ENCODE data around the gene NELFA. TPM values are rescaled to one million over a fixed set of nuclear protein-coding genes. Genes with fewer than 3 reads are reported as not detected.

NELFA gene
- polyA plus RNA-seq, 1 donor (not counting 4 experiments of a cell fraction or from before 2014, with no cell fraction given), result 9.9 TPM

DNA sequence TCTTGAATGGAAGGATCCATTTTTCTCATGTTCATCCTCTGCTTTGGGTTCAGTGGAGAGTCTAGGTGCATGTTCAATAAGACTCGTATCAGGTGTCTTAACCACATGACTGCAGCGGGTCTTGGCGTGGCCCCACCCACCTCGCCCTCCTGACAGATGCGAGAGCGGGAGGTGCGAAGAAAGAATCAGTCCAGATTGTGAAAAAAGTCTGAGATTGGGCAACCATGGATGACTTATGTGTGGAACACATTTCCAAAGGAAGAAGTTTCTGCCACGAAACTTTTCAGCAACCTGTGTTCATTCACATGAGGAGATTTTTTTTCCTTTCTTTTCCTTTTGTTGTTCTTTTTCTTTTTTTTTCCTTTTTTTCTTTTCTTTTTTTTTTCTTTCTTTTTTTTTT lies 70.7 kb downstream of the NELFA start:
- dilution Hi-C loops (cut with MboI; ENCODE audit: extremely low pct_ligation_motif_present, low sequenced_read_pairs), result no loop called here
- peaks cover 2 to 29% of the 10 kb centered on the region in 2 experiments for H3K36me3 ChIP-seq (ENCODE audit: control insufficient read depth in 2 of 2, extremely low read depth in 1 of 2, insufficient read depth in 2 of 2, low read length in 2 of 2)
- H3K4me2 ChIP-seq (ENCODE audit: control insufficient read depth, extremely low read depth, insufficient read depth, low read depth, low read length), result no peak overlapping the region
- no peak overlapping the region for H2AFZ ChIP-seq (ENCODE audit: control insufficient read depth, low read length)
- DNase-seq (ENCODE audit: low read depth, low spot score), result no peak
- H3K9me1 ChIP-seq (ENCODE audit: control insufficient read depth, extremely low read depth, insufficient read depth, low read length), result no peaks in the 10 kb centered on the region
- peaks cover 2% of the 10 kb centered on the region for H4K20me1 ChIP-seq (ENCODE audit: control insufficient read depth, extremely low read depth, insufficient read depth, low read length)
- no peak overlapping the region for H3K27ac ChIP-seq (ENCODE audit: control insufficient read depth, insufficient read depth, low read length)
- no peak overlapping the region for H3K9ac ChIP-seq (ENCODE audit: control insufficient read depth, extremely low read depth, insufficient read depth, low read length)
- peaks cover 4% of the 10 kb centered on the region for H3K79me2 ChIP-seq (ENCODE audit: control insufficient read depth, insufficient read depth, low read length)
- H3K4me1 ChIP-seq (ENCODE audit: control insufficient read depth, extremely low read depth, insufficient read depth, low read length), result peaks cover 13% of the 10 kb centered on the region
- H3K27me3 ChIP-seq (ENCODE audit: control insufficient read depth, extremely low read depth, insufficient read depth, low read length), result no peaks in the 10 kb centered on the region
- no peaks in the 10 kb centered on the region for H3K9me3 ChIP-seq (ENCODE audit: control insufficient read depth, low read depth, low read length)
- FAIRE-seq, result no peak
- no peak for TF ChIP-seq CTCF (optimal IDR thresholded peaks at IDR 0.05 in 1 of 3, IDR thresholded peaks at IDR 0.05 in 1 of 3, conservative IDR thresholded peaks at IDR 0.05 in 1 of 3; ENCODE audit: extremely low read depth in 1 of 3, insufficient read depth in 2 of 3, low read length in 3 of 3)
- TF ChIP-seq EZH2 (IDR thresholded peaks at IDR 0.05; ENCODE audit: low read length), result no peak
- H3K4me3 ChIP-seq (ENCODE audit: control insufficient read depth in 2 of 3, extremely low read depth in 1 of 3, insufficient read depth in 2 of 3, low read depth in 1 of 3, low read length in 3 of 3), result no peak overlapping the region

- Histone ChIP-seq H3K9me1 (ENCODE audit: control insufficient read depth, extremely low read depth, insufficient read depth, low read length) (no peaks in the 10 kb centered on the region), H3K79me2 (ENCODE audit: control insufficient read depth, insufficient read depth, low read length) (peaks cover 4% of the 10 kb centered on the region), H3K9ac (ENCODE audit: control insufficient read depth, extremely low read depth, insufficient read depth, low read length) (no peak overlapping the region), H3K4me3 (ENCODE audit: control insufficient read depth in 2 of 3, extremely low read depth in 1 of 3, insufficient read depth in 2 of 3, low read depth in 1 of 3, low read length in 3 of 3) (no peak overlapping the region), H2AFZ (ENCODE audit: control insufficient read depth, low read length) (no peak overlapping the region), H3K36me3 (ENCODE audit: control insufficient read depth in 2 of 2, extremely low read depth in 1 of 2, insufficient read depth in 2 of 2, low read length in 2 of 2) (peaks cover 2 to 29% of the 10 kb centered on the region in 2 experiments), H3K4me2 (ENCODE audit: control insufficient read depth, extremely low read depth, insufficient read depth, low read depth, low read length) (no peak overlapping the region), H3K27ac (ENCODE audit: control insufficient read depth, insufficient read depth, low read length) (no peak overlapping the region), H3K4me1 (ENCODE audit: control insufficient read depth, extremely low read depth, insufficient read depth, low read length) (peaks cover 13% of the 10 kb centered on the region), H3K9me3 (ENCODE audit: control insufficient read depth, low read depth, low read length) (no peaks in the 10 kb centered on the region), H4K20me1 (ENCODE audit: control insufficient read depth, extremely low read depth, insufficient read depth, low read length) (peaks cover 2% of the 10 kb centered on the region), H3K27me3 (ENCODE audit: control insufficient read depth, extremely low read depth, insufficient read depth, low read length) (no peaks in the 10 kb centered on the region)
- TF ChIP-seq CTCF (optimal IDR thresholded peaks at IDR 0.05 in 1 of 3, IDR thresholded peaks at IDR 0.05 in 1 of 3, conservative IDR thresholded peaks at IDR 0.05 in 1 of 3; ENCODE audit: extremely low read depth in 1 of 3, insufficient read depth in 2 of 3, low read length in 3 of 3) (no peak), EZH2 (IDR thresholded peaks at IDR 0.05; ENCODE audit: low read length) (no peak)
- FAIRE-seq (no peak), DNase-seq (ENCODE audit: low read depth, low spot score) (no peak)
- dilution Hi-C loops (cut with MboI; ENCODE audit: extremely low pct_ligation_motif_present, low sequenced_read_pairs), result no loop called here
Observed at GRCh38 chr4:1937550-1937949, 71.2 kb downstream of the NELFA start.

Measured in keratinocyte (primary cell).